ENCODE results near the gene C9orf57. TPM values are rescaled to one million over a fixed set of nuclear protein-coding genes. Genes with fewer than 3 reads are reported as not detected.

Gene C9orf57
- total and polyA plus RNA-seq, 2 of the 13 experiments (the other 11 are each of a cell fraction or from before 2014, with no cell fraction given), result 0.09 TPM; not detected in 1

- no peak for TF ChIP-seq ZNF251 (CRISPR knock-in tag; IDR thresholded peaks at IDR 0.05)
- no peak for TF ChIP-seq MAFG (CRISPR knock-in tag; IDR thresholded peaks at IDR 0.05)
These were observed 22.0 kb downstream of the C9orf57 start (continued) for GRCh38 chr9:72038408-72038807.

GRCh38 chr9:72037571-72037970 lies 22.8 kb downstream of the C9orf57 start:
- 19% methylated on average over 4 of the region's 4 CpGs for WGBS (ENCODE audit: low lambda C conversion rate)
- POLR2A ChIA-PET, result no interaction called here
- no peak overlapping the region for H3K27ac ChIP-seq (ENCODE audit: extremely low read length, insufficient read depth, low read length)
- no peak for FAIRE-seq
- no peaks in the 10 kb centered on the region for H3K9me3 ChIP-seq (ENCODE audit: low read length)
- H3K36me3 ChIP-seq (replicated peaks in 1 of 2; ENCODE audit: control insufficient read depth in 1 of 2, insufficient read depth in 2 of 2, low read length in 2 of 2), result no peaks in the 10 kb centered on the region
- H3K79me2 ChIP-seq (ENCODE audit: insufficient read depth, low read length), result no peaks in the 10 kb centered on the region
- CTCF ChIA-PET (ENCODE audit: low intra/inter-chr PET ratio, low total read pairs), result no interaction called here
- H2AFZ ChIP-seq (ENCODE audit: low read length), result no peak overlapping the region
- no TSS peak for BruUV-seq (replicated peaks)
- no peak for ATAC-seq
- H3K27me3 ChIP-seq (ENCODE audit: control insufficient read depth in 1 of 2, insufficient read depth in 2 of 2, low read length in 2 of 2), result peaks cover 0 to 9% of the 10 kb centered on the region in 2 experiments; a peak in 1 of 5 replicates
- intact Hi-C loops (cut with micrococcal nuclease; ENCODE audit: unreplicated experiment), result no loop called here
- TF ChIP-seq ZNF772 (CRISPR knock-in tag; IDR thresholded peaks at IDR 0.05) (no peak), KDM4B (CRISPR knock-in tag; IDR thresholded peaks at IDR 0.05) (no peak), TCF7 (IDR thresholded peaks at IDR 0.05; ENCODE audit: low read depth) (no peak), BRCA1 (CRISPR knock-in tag; IDR thresholded peaks at IDR 0.05) (no peak), ZNF33A (CRISPR knock-in tag; IDR thresholded peaks at IDR 0.05; ENCODE audit: borderline replicate concordance) (no peak), ZFP91 (CRISPR knock-in tag; IDR thresholded peaks at IDR 0.05; ENCODE audit: borderline replicate concordance) (no peak), RAD51 (IDR thresholded peaks at IDR 0.05; ENCODE audit: borderline replicate concordance) (no peak)
- no peaks in the 10 kb centered on the region for H4K20me1 ChIP-seq (ENCODE audit: insufficient read depth, low read length)
- peaks cover 20% of the 10 kb centered on the region for H3K4me1 ChIP-seq (ENCODE audit: insufficient read depth, low read length)
- in situ Hi-C loops (cut with HindIII; ENCODE audit: extremely low pct_ligation_motif_present, low pct_unique_long_range_greater_than_20kb), result loop anchor here (5.0 to 25.0 kb wide), 4 partner anchors 100 to 775 kb away; partner anchors contain the start of gene GDA
- no peak overlapping the region for H3K4me2 ChIP-seq (ENCODE audit: low read depth, low read length)
- no peak for DNase-seq (ENCODE audit: low spot score)
- H3K9ac ChIP-seq (ENCODE audit: insufficient read depth, low read depth, low read length), result no peak overlapping the region
- H3K4me3 ChIP-seq (replicated peaks in 1 of 3; ENCODE audit: insufficient read depth in 1 of 3, low read depth in 2 of 3, low read length in 3 of 3), result no peak overlapping the region

All from HepG2 (cell line).